CD4-positive, alpha-beta T cell (primary cell): ENCODE data around the gene BLM. TPM values are rescaled to one million over a fixed set of nuclear protein-coding genes. Genes with fewer than 3 reads are reported as not detected.

ENCODE experiments used
- ATAC-seq: fragments of 200-7000 bp; cut with Tn5 transposase; one replicate; pipeline ENCODE4 v1.10.0; 2022; ENCODE audit warnings: mild to moderate bottlenecking; ENCODE audit not compliant: poor library complexity
- CTCF ChIA-PET: fragments of 350-600 bp; sonication (Branson Sonifier 250); formaldehyde crosslinking; loops from one replicate; lab custom pipeline; 2021; ENCODE audit warnings: antibody characterized with exemption, inconsistent platforms; lab: Charles Lee
- POLR2A ChIA-PET: fragments of 350-600 bp; sonication (Branson Sonifier 250); formaldehyde crosslinking; loops from one replicate; lab custom pipeline; 2021; ENCODE audit warnings: antibody characterized with exemption, inconsistent platforms; lab: Charles Lee
- DNase-seq, 14 experiments: peaks; one replicate each; pipeline ENCODE4 v3.0.0-alpha.2; 2013 to 2020; ENCODE audit warnings: mixed read lengths in 2 of 14
- H3K27ac ChIP-seq, 2 donors: one replicate each; pipeline versions ENCODE4 v1.5.1 to v1.7.0; 2013; ENCODE audit warnings: low read length in 2 of 2, low read depth in 1 of 2, mild to moderate bottlenecking in 1 of 2
- H3K27me3 ChIP-seq, 2 experiments: 1 replicate in 1 of 2; 2 replicates in 1 of 2; pipeline versions ENCODE4 v1.6.1 to v1.7.0; 2013; ENCODE audit warnings: low read length in 2 of 2, control low read depth in 1 of 2, mild to moderate bottlenecking in 1 of 2, moderate library complexity in 1 of 2; ENCODE audit not compliant: insufficient read depth in 2 of 2, control insufficient read depth in 1 of 2
- H3K36me3 ChIP-seq: one replicate; pipeline ENCODE4 v1.6.1; 2013; ENCODE audit warnings: low read length, control low read depth; ENCODE audit not compliant: insufficient read depth
- H3K4me1 ChIP-seq: one replicate; pipeline ENCODE4 v1.6.1; 2013; ENCODE audit warnings: low read length, control low read depth; ENCODE audit not compliant: insufficient read depth
- H3K4me3 ChIP-seq: one replicate; pipeline ENCODE4 v1.5.1; 2013; ENCODE audit warnings: mild to moderate bottlenecking, low read length, moderate library complexity
- H3K9me3 ChIP-seq, 2 experiments: 1 replicate in 1 of 2; 2 replicates in 1 of 2; pipeline versions ENCODE4 v1.6.1 to v1.7.0; 2013; ENCODE audit warnings: low read length in 2 of 2, mild to moderate bottlenecking in 2 of 2, control low read depth in 1 of 2, moderate library complexity in 1 of 2; ENCODE audit not compliant: control insufficient read depth in 1 of 2, insufficient read depth in 1 of 2
- H3K27ac Mint-ChIP-seq: one replicate; pipeline ENCODE4 v1.8.0; 2020; ENCODE audit warnings: mixed read lengths
- H3K27me3 Mint-ChIP-seq: one replicate; pipeline ENCODE4 v1.8.0; 2021; ENCODE audit warnings: mixed read lengths
- H3K36me3 Mint-ChIP-seq: one replicate; pipeline ENCODE4 v1.8.0; 2021; ENCODE audit warnings: low read depth, mixed read lengths
- H3K4me1 Mint-ChIP-seq: one replicate; pipeline ENCODE4 v1.8.0; 2021; ENCODE audit warnings: low read depth, mixed read lengths
- H3K4me3 Mint-ChIP-seq: one replicate; pipeline ENCODE4 v1.8.0; 2020; ENCODE audit warnings: mild to moderate bottlenecking, mixed read lengths
- H3K9me3 Mint-ChIP-seq: one replicate; pipeline ENCODE4 v1.8.0; 2020; ENCODE audit warnings: mixed read lengths
- intact Hi-C, 2 experiments: fragments of 100-400 bp; cut with DNase I in 1 of 2; cut with micrococcal nuclease in 1 of 2; formaldehyde crosslinking; loops; one replicate each; pipeline versions ENCODE4 v1.15.1 to v1.9.0; 2023 to 2025; cut with DNase I, micrococcal nuclease
- total RNA-seq, 174 experiments: library from RNA in 2 of 174; stranded (reverse) in 2 of 174; gene quantifications; one replicate each; pipeline ENCODE4 v1.2.3 and lab custom pipeline; 2021 to 2026
- TF ChIP-seq, protein P1 (sequence below): fragments of 200-600 bp; IDR thresholded peaks from one replicate; pipeline ENCODE4 v1.8.0; 2022; ENCODE audit warnings: antibody characterized with exemption, mild to moderate bottlenecking

The BLM gene
- total RNA-seq, 2 experiments from 2014 or later = 1.6 to 1.8 TPM

DNA sequence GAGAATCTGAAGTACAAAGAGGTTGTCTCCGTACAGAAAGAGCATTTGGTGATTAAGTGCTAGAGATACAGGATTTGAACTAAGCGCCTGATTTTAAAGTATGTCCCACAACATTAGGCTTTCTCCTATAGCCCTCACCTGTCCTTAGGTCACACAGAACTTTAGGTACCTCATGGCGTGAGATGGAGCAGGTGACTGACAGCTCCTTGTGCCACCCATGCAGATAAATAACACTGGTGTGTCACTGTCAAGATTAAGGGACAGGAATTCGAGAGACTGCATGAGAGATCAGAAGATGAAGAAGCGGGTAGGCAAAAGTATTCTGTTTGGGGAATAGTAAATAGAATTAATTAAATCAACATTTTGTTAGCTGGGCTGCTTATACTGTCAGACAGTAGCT, 1.1 kb downstream of the BLM start:
- POLR2A ChIA-PET = interaction anchor here (1.6 to 2.4 kb wide), 4 partner anchors 28 to 185 kb away, joined by 6 to 16 read pairs (median 6); partner anchors contain the start of gene MAN2A2
- Histone ChIP-seq H3K9me3 (no peaks in the 10 kb centered on the region), H3K4me3 (no peak overlapping the region)

DNA sequence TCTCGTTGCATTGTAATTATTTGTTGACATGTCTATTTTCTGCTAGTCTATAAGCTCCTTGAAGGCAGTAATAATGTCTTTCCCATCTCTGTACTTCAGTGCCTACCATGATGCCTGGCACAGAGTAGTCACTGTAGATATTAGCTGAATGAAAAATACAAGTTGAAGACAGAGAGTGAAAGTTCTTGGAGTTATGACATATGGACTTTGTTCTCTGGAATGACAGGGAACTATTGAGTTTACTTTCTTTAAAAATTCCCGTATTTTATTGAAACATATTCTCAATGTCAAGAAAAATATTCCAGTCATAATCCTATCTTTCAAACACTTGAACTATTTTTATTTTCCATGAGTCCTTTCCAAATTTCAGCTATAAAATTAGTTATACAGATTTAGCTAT, 3.0 kb downstream of the BLM start:
- CTCF ChIA-PET = interaction anchor here (0.8 kb wide), 1 partner anchor 166 kb away, joined by 4 read pairs; no protein-coding TSS in a partner anchor
- Mint-ChIP-seq H3K36me3 (peaks cover 14% of the 10 kb centered on the region), H3K4me3 (peak overlapping the region; percentile 68), H3K4me1 (peaks cover 29% of the 10 kb centered on the region), H3K27ac (no peak overlapping the region), H3K9me3 (no peaks in the 10 kb centered on the region), H3K27me3 (no peaks in the 10 kb centered on the region)
- intact Hi-C loops = no loop called here
- ATAC-seq = no peak
- no peak overlapping the region for H3K27ac ChIP-seq
- no peak for DNase-seq
- H3K4me1 ChIP-seq = peaks cover 13% of the 10 kb centered on the region
- no peak overlapping the region for H3K4me3 ChIP-seq
- H3K27me3 ChIP-seq = no peaks in the 10 kb centered on the region
- TF ChIP-seq, protein P1, sequence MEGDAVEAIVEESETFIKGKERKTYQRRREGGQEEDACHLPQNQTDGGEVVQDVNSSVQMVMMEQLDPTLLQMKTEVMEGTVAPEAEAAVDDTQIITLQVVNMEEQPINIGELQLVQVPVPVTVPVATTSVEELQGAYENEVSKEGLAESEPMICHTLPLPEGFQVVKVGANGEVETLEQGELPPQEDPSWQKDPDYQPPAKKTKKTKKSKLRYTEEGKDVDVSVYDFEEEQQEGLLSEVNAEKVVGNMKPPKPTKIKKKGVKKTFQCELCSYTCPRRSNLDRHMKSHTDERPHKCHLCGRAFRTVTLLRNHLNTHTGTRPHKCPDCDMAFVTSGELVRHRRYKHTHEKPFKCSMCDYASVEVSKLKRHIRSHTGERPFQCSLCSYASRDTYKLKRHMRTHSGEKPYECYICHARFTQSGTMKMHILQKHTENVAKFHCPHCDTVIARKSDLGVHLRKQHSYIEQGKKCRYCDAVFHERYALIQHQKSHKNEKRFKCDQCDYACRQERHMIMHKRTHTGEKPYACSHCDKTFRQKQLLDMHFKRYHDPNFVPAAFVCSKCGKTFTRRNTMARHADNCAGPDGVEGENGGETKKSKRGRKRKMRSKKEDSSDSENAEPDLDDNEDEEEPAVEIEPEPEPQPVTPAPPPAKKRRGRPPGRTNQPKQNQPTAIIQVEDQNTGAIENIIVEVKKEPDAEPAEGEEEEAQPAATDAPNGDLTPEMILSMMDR = no peak
- H3K36me3 ChIP-seq = peaks cover 4% of the 10 kb centered on the region
- POLR2A ChIA-PET = no interaction called here
- no peaks in the 10 kb centered on the region for H3K9me3 ChIP-seq

More for the DNA sequence above, 1.1 kb downstream of the BLM start:
- Histone ChIP-seq H3K27ac (no peak overlapping the region), H3K36me3 (no peaks in the 10 kb centered on the region), H3K4me1 (peaks cover 13% of the 10 kb centered on the region), H3K27me3 (no peaks in the 10 kb centered on the region)
- ATAC-seq = no peak
- Mint-ChIP-seq H3K9me3 (no peaks in the 10 kb centered on the region), H3K36me3 (peaks cover 8% of the 10 kb centered on the region), H3K4me3 (peak overlapping the region; percentile 99), H3K27ac (peak overlapping the region; percentile 96), H3K27me3 (no peaks in the 10 kb centered on the region), H3K4me1 (peaks cover 29% of the 10 kb centered on the region)
- DNase-seq = no peak
- TF ChIP-seq, protein P1 = no peak
- intact Hi-C loops = loop anchor here (5.0 to 10.0 kb wide), 4 partner anchors 53 to 613 kb away; partner anchors contain the start of genes HDDC3 (in 1 of the 2) and IDH2 (in 1 of the 2)
- CTCF ChIA-PET = interaction anchor here (1.0 to 1.8 kb wide), 5 partner anchors 98 to 356 kb away, joined by 3 to 8 read pairs (median 4); partner anchors contain the start of gene HDDC3

DNA sequence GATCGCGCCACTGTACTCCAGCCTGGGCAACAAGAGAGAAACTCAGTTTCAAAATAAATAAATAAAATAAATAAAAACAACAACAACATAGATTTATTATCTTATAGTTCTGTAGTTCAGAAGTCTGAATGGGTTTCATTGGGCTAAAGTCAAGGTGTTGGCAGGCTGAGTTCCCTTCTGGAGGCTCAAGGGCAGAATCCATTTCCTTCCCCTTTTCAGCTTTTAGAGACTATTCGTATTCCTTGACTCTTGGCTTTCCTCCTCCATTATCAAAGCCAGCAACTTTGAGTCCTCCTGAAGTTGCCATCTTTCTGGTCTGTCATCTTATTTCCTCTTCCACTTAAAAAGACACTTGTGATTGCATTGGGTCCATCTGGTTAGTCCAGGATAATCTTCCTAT, 12.1 kb downstream of the BLM start:
- ATAC-seq (no peak), DNase-seq (no peak)
- no peak overlapping the region for H3K27ac ChIP-seq
- peaks cover 4% of the 10 kb centered on the region for H3K36me3 ChIP-seq
- no peaks in the 10 kb centered on the region for H3K4me1 Mint-ChIP-seq
- TF ChIP-seq, protein P1 = no peak
- POLR2A ChIA-PET = no interaction called here
- no peak overlapping the region for H3K27ac Mint-ChIP-seq
- H3K4me1 ChIP-seq = no peaks in the 10 kb centered on the region
- no peaks in the 10 kb centered on the region for H3K27me3 Mint-ChIP-seq
- no peaks in the 10 kb centered on the region for H3K9me3 Mint-ChIP-seq
- intact Hi-C loops = no loop called here
- CTCF ChIA-PET = no interaction called here
- H3K4me3 Mint-ChIP-seq = no peak overlapping the region
- no peaks in the 10 kb centered on the region for H3K27me3 ChIP-seq
- no peaks in the 10 kb centered on the region for H3K9me3 ChIP-seq
- peaks cover 16% of the 10 kb centered on the region for H3K36me3 Mint-ChIP-seq
- no peak overlapping the region for H3K4me3 ChIP-seq
